NCI-H187 treated with DMSO at 0.1 percent for 48 hours (cell line): Measurements from ENCODE around the gene ERBB4.

Experiments
- DNase-seq: peaks from one replicate; lab custom pipeline; 2025; lab: John Stamatoyannopoulos, UW

The ERBB4 gene

DNA sequence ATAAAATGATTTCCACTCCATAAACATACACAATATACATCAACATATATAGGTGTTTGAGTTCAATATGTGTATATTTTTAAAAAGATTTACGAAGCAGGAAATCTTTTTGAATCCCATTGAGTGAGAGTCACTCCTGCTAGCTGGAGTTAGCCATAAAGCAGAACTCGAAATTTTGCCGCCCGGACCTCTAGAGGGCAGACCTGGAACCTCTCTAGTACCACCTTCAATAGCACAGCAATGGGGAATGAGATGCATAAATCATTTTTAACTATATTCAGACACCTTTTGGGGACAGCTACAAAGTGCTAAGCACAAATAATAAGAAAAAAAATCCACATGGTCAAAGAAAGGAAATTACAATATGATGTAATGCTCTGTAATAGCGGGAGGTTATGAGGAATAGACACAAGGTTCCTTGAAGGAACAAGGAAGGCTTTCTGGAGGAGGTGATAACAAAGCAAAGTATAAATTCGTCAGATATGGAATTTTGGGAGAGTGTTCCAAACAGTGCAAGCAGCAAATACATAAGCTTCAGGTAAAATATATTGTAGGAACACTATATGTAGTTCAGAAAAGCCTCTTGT is 533.4 kb downstream of the ERBB4 start:
- DNase-seq: no peak

DNA sequence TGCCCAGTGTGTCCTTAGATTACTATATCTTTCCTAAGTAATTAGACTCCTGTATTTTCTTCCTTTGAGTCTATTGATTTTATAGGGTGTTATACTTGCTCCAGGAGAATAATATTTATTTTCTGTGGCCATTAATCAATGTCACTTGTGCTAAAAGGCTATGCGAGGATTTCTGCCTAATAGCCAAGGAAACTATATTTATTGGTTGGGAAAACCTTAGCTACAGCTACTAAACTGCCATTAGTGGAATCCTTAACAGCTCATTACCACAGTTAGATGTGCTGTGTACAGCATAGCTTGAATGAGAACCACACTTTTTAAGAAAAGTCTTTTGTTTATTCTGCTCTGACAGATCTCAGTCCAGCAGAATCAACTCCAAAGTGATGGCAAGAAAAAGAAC is 537.3 kb downstream of the ERBB4 start:
- no peak for DNase-seq

DNA sequence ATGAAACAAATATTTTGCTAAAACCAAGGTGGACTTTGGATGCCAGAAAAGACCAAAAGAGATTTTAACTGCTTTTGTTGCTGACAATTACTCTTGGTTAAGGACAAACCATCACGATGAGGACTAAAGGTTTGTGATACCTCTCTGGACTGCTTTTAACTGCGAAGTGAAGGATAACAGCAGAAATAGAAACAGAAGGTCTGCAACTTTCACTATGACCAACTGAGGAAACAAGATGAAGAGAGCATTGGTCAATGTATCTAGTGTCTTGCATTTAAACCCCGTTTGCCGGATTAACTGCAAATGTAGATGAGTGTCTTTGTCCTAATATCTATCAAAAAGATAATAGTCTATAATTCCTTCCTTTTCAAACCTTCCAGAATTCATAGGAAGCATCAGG is 541.7 kb downstream of the ERBB4 start:
- no peak for DNase-seq

DNA sequence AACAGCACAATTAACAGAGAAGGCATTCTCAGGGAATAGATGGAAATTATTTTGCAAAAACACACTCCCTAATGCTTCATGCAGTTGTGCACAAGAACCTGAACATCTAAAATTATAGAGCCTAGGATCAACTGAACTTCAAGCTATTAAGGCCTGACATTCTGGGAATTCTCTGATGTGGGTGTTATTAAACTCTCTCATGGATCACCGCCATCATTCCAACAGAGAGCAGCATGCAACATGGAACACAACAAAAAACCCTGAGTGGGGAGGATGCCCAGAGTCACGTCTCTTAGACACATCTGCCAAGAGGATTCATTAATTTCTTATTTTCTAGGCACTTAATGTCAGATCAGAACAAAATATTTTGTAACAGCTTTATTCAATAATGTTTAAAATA is 543.8 kb downstream of the ERBB4 start:
- no peak for DNase-seq

DNA sequence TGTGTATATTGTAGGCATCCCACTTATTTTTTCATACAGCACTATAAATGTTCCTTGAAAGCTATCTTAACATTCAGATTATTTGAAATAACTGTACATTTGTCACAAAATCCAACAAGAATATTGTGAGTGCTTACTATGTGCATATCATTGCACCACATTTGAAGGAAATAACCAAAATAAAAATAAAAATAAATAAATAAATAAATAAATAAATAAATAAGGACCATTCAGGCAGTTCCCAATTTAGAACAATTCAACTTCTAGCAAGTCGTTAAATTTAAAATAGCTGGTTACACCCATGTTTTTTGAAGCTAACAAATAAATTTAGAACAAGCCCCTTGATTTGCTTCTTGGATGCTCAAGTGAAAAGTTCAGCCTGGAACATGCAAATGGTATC is 548.3 kb downstream of the ERBB4 start:
- no peak for DNase-seq

DNA sequence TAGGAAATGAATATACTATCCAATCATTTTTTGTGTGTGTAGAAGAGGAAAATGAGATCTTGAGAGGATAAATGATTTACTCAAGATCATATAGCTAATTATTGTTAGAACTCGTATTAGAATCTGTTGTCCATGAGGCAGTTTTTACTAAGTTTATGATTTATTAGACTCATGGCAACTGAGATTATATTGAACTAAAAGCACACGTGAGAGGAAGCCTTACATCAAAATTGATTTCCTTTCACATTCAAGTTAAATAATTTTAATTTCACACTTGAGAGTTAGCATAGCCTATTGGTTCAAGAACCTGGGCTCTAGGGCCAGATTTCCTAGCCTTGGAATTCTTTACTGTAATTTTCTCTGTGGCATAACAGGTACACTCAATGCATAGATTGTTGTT is 552.3 kb downstream of the ERBB4 start:
- DNase-seq: no peak

DNA sequence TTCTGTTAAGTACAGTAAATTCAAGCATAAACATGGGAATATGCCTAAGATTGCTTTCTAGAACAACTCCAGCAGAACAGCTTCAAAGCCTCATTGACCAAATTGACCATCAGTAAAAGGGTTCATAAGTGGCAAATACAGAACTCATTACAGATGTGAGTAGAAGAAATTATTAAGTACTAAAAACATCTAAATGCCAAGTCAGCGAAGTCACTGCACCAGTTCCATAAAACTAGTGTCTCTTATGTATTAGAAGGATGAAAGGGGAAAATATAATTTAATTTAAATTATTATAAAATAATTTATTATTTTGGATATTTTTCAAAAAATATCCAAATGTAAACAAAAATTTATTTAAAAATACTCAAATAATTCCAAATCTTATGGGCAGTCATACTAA is 553.2 kb downstream of the ERBB4 start:
- DNase-seq: no peak

DNA sequence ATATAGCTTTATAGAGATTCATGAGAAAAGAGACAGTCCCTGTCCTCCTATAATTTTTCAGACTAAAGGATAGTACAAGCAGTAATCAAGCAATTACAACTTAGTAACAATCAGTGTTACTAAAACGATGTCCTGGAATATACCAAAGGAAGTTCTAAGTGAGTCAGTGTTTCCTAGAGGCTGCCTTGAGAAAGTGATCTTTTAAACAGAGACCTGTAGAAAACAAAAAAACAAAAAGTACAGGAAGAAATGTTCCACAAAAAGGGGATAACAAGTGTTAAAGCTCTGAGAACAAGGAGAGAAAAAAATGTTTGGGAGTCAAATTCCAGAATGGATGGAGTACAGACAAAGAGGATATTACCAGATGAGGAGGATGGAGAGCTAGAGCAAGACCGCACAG is 556.4 kb downstream of the ERBB4 start:
- no peak for DNase-seq

DNA sequence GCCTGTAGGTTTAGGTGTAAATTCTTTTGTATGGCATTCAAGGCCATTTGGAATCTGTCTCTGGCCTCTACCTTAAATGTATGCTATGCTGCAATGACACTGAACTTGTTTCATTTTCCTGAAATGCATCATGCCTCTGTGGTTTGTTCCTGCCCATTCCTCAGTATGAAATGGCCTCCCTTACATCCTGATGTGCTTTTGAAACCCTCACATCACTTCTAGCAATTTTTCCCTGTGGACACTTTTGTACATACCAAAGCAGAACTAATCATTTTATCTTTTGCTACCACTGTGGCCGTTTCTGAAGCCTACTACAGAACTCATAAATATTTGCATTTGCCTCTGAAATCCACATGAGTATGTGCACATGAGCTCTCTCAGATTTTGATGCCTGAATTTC is 557.2 kb downstream of the ERBB4 start:
- DNase-seq: no peak

DNA sequence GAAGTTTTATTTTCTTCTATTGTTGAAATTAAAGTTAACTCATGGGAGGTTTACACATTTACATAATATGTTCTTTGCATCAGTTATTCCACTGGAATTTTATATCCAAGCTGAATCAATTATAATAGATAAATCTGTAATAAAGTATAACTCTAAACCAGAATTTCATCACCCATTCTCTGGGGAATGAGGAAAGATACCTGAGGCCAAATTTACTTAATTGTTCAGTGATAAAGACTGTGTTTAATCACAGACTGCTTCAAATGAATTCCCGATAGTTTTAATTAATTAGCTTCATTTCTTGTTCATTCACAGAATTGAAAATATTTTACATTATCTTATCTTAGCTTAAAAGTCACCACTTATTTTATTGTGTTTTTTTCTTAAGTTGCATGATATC is 562.5 kb downstream of the ERBB4 start:
- DNase-seq: no peak

DNA sequence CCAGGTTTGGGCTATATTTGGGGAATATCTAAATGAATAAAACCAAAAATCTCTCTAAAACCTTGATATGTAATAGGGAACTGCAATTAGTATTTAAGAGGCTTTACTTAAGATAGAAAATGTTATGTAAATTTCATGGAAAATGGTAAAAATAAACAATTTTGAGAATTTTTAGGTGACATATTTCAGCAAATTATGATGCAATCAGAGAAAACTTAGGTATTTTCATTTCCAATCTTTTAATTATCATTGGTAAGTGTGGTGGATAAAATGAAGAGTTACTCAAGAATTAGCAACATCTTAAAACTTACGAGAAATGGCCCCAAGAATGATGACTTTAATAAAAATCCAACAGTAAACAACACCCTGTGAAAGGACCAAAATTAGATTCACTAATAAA is 571.4 kb downstream of the ERBB4 start:
- no peak for DNase-seq

DNA sequence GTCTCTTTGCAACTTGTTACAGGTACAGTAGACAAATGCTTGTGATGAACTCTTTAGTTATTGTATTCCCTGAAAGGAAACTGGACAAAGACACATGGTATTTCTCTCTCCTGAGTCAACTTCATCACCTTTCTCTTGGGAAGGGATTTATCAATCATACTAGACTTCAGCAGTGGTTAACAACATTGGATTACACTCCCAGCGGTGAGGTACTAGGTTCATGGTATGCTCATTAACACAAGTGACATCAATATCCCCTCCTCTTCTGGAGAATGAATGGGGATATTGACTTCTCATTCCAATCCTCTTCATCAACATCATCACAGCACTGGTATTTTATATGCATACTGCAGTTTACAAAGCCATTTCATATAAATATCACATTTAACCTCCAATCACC is 574.6 kb downstream of the ERBB4 start:
- no peak for DNase-seq

DNA sequence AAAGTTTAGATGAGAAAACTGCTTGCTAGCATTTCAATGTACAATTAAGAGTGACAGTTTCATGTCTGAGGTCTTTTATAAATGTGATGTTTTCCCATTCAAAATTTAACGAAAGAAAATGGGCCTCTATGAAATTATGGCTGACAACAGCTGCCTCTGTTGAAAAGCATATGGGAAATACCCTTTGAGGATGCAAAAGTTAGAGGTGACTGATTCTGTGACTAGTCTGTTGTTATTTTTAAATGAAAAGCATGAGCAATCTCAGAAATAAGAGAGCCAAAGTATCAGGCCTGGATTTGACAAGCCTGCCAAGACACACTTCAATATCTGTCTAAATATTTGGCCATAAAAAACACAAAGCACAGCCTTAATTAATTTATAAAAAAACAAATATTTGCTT is 580.8 kb downstream of the ERBB4 start:
- DNase-seq: no peak

DNA sequence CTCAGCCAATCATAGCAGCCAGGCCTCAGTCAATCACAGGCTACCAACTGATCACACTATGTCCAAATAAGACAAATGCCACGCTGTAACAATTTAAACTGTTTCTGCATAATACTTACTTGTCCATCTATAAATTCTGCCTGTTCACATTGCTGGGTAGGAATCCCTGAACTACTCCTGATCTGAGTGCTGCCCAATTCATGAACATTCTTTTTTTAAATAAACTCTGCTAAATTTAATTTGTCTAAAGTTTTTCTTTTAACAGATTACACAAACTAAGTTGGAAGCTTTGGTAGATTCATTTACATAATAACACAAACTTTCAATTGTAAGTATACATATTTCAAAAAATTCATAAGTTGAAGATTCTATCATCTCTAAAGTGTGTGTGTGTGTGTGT is 583.0 kb downstream of the ERBB4 start:
- DNase-seq: no peak

DNA sequence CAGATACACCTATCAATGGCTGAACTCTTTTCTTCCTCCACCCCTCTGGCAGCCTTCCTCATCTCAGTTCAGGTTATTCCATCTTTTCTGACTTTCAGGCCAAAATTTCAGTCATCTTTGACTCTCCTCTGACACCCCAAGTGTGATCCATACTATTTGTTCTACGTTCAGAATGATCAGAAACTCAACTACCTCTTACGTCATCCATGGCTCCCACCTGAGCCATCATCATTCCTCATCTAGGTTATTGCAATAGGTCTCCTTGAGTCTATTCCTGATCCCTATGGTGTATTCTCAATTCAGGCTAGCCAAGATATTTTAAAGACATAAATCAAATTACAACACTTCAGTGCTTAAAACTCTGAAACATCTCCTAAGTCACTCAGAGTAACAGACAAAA is 589.7 kb downstream of the ERBB4 start:
- no peak for DNase-seq

DNA sequence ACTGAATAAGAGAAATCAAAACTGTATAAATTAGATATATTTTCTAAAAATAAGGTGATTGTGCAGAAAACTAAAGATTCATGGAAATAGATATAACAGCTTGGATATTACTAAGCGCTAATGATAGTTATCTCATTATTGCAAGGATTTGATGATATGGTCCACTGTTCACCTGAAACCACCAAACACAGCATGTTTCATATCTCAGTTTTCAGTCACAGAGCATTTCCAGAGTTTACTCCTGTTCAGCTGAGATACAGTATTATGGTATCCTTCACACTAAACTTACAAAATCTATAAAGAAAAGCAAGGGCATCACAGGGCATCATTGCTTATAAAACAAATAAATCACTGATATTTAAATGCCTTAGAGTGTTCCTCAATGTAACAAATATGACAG is 591.6 kb downstream of the ERBB4 start:
- no peak for DNase-seq

DNA sequence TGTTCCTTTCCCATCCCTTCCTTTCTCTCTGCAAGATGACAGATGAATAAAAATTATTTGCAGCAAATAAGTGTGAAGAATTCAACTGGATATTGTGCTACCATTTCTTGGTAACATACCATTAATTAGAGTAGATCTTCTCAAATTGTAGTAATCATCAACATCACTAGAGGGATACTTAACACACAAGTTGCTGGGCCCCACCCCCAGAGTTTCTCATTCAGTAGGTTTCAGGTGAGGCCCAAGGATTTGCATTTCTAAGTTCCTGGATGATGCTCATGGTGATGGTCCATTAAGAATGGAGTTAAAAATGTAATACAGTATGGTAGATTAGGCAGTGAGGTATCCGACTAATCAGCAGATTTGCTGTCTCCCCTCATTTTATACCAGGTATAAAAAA is 594.0 kb downstream of the ERBB4 start:
- no peak for DNase-seq

DNA sequence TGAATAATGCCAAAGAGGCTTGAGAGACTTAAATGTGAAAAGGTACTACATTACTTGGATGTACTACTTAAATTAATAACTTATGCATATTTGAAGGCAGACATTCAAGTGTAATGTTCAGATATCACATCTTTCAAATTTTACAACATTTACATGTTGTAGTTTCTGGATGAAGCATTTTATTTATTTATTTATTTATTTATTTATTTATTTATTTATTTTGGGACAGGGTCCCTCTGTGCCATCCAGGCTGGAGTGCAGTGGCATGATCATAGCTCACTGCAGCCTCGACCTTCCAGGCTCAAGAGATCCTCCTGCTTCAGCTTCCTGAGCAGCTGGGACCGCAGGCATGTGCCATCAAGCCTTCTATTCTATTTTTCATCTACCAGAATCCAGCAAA is 596.4 kb downstream of the ERBB4 start:
- no peak for DNase-seq

DNA sequence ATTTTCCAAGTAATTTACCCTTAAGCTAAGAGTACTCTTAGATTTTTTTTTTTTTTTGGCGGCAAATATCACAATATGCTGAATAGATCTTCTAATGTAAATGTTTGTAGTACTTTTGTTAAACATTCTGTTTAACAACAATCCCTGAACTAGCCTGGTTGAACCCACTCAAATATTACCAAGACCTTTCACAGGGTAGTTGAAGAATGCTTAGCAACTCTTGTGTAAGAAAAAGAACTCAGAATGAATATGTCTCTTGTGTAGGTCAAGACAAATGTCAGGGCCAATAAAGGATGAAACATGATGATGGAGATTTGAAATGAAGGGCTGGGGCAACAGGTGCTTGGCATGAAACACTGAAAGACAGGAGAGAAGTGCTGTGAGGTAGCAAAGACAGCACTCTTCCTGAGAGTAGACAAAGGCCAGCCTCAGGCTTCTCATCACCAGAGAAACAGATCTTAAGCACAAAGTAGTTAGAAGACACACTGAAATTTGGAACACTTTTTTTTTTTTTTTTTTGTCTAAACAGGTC is 597.3 kb downstream of the ERBB4 start:
- no peak for DNase-seq

DNA sequence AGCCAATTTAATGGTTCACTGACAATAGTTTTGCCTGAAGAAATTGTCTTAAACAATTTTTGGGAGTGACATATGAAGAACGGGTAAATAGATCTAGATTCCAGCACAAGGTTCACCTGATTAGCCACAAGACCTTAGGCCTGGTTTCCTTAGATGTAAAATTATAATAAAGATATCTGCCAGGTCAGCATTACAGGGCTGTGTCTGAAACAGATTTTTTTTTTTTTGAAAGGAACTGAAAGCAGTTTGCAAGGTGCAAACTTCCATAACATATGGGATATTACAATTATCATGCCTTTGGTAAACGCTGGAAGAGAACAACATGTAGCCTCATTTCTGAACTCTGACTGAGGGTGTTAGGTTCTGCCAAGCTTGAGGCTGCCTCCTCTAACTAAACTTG is 599.4 kb downstream of the ERBB4 start:
- DNase-seq: no peak

DNA sequence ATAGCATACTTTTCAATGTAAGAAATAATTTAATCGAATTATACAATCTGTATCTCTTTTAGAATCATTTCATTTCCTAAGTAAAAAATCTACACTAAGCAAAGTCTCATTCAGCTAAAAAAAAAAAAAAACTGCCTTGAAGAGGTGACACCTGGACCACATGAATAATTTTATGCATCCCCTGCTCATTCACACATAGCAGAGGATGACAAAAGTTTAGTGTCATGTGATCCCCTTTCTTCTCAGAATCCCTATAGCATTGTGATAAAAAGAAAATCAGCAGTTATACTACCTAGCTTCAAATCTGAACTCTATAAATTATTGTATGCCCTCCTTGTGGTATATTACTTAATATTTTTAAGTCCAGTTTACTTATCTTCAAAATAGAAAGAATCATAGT is 603.8 kb downstream of the ERBB4 start:
- no peak for DNase-seq

DNA sequence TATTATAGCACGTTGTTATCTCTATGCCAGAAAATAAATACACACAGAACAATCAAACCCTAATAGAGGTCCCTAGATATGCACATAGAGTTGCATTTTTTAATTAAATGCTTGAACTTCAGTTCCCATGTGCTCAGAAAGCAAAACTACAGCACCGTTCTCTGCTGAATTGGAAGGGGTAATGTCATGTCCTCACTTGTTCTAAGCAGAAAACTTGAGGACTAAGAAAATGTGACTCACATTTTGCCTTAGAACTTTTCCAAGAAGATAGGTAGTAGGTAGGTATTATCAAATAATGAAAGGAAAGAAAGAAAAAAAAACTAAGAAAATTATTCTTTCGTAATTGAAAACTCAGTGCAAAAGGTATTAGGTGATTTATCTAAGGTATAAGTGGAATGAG is 607.3 kb downstream of the ERBB4 start:
- no peak for DNase-seq

DNA sequence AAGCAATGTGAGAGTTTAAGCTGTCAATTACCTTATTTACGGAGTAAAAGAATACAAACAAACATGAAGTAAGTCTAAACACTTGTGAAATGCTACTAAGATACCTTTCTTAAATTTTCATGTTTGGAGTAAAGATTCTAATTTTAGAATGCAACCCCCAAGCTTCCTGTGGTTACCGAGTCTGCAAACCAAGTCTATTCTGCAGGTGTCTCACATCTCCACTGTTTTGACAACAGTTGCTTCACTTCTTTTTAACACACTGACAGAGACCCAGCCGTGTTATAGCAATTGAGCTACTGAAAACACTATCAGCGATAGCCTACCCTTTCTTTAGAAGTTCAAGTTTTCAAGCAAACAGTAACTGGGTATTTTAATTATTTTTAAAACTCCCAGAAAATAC is 608.3 kb downstream of the ERBB4 start:
- DNase-seq: no peak

DNA sequence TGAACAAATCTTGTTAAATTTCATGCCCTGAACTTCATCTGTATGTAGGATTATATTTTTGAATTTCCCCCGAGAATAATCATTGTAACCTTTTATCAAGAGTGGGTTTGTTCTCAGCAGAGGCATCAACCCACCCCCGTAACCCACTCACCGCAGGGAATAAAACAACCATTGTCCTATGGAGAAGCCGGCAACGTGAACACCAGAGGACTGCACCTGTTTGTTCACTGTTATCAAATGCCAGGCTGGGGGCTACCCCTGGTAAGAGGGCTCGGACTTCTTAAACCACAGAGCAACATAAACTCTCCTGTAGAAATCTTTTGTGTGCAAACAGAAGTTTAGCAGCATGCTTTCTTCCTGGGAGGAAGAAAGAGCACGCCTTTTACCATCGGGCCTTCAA is 610.4 kb downstream of the ERBB4 start:
- no peak for DNase-seq

DNA sequence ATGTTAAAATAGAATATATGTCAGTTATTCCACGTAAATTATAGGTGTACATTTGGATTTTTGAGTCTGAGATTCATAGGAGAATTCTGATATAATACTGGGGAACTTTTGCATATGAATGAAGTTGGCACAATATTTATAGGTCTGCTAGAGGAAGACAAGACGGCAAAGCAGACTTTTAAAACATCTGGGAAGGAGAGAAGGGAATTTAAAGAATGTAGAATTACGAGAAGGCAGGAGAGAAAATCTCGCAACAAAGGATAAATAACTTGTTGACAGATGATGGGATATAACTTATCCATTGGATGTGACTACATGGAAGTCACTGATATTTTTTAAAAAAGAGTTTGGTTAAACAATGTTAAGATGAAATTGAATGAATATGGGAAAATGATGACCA is 615.6 kb downstream of the ERBB4 start:
- no peak for DNase-seq
